ENCODE results near the gene SLC37A3. TPM values are rescaled to one million over a fixed set of nuclear protein-coding genes. Genes with fewer than 3 reads are reported as not detected.

Gene SLC37A3
- total and polyA plus RNA-seq, 4 donors: 7.3 to 30.8 (median 10.6) TPM

DNA sequence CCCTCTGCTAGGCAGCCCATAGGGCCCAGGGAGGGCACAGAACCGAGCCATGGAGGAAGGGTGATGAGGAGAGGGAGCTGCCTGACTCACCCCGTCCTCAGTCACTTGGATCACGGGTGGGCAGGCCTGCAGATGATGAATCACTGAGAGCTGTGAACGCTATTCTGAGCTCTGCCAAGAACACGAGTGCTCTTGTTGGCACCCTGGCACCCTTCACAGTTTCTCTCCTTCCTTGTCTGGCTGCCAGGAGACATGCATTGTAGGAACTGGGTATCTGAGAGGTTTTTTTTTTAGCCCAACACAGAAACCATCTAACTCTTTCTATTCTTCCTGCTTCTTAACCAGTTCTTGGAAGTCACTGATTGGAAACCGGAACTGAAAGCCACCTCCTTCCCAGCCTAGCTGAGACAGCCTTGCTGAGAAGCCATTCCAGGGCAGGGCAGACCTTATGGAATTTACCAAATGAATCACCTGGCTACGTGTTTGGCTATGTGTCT lies 82.1 kb downstream of the SLC37A3 start:
- Histone ChIP-seq H3K36me3 (ENCODE audit: control insufficient read depth in 4 of 4, insufficient read depth in 3 of 4, low read depth in 1 of 4, low read length in 3 of 4) (no peaks in the 10 kb centered on the region), H3K9me3 (ENCODE audit: control insufficient read depth in 4 of 4, low read length in 3 of 4) (peaks cover 0 to 3% (median 0%) of the 10 kb centered on the region in 4 donors), H3K9ac (ENCODE audit: low read depth in 1 of 2, low read length in 2 of 2) (no peak overlapping the region), H3K4me3 (ENCODE audit: low read depth in 1 of 3, low read length in 3 of 3) (no peak overlapping the region), H3K27me3 (ENCODE audit: control insufficient read depth in 4 of 4, insufficient read depth in 4 of 4, low read length in 3 of 4) (no peaks in the 10 kb centered on the region), H3K4me1 (ENCODE audit: control insufficient read depth in 4 of 4, insufficient read depth in 4 of 4, low read length in 3 of 4) (peaks cover 0 to 10% (median 2%) of the 10 kb centered on the region in 4 donors), H3K27ac (ENCODE audit: low read depth in 1 of 2, low read length in 2 of 2) (no peak overlapping the region)
- TF ChIP-seq EGR1 (IDR thresholded peaks at IDR 0.05; ENCODE audit: low read depth in 2 of 2) (no peak), FOXA1 (IDR thresholded peaks at IDR 0.05) (no peak), HNF4A (conservative IDR thresholded peaks at IDR 0.05) (no peak), FOXA2 (IDR thresholded peaks at IDR 0.05) (no peak), SP1 (IDR thresholded peaks at IDR 0.05) (no peak), GABPA (IDR thresholded peaks at IDR 0.05 in 1 of 2, conservative IDR thresholded peaks at IDR 0.05 in 1 of 2) (no peak), NR2F2 (IDR thresholded peaks at IDR 0.05) (no peak), HNF4G (IDR thresholded peaks at IDR 0.05) (no peak), JUND (IDR thresholded peaks at IDR 0.05) (no peak), YY1 (IDR thresholded peaks at IDR 0.05) (no peak), RXRA (IDR thresholded peaks at IDR 0.05) (no peak), RAD21 (IDR thresholded peaks at IDR 0.05) (no peak), TAF1 (conservative IDR thresholded peaks at IDR 0.05) (no peak)
- TF ChIP-seq, protein P1, sequence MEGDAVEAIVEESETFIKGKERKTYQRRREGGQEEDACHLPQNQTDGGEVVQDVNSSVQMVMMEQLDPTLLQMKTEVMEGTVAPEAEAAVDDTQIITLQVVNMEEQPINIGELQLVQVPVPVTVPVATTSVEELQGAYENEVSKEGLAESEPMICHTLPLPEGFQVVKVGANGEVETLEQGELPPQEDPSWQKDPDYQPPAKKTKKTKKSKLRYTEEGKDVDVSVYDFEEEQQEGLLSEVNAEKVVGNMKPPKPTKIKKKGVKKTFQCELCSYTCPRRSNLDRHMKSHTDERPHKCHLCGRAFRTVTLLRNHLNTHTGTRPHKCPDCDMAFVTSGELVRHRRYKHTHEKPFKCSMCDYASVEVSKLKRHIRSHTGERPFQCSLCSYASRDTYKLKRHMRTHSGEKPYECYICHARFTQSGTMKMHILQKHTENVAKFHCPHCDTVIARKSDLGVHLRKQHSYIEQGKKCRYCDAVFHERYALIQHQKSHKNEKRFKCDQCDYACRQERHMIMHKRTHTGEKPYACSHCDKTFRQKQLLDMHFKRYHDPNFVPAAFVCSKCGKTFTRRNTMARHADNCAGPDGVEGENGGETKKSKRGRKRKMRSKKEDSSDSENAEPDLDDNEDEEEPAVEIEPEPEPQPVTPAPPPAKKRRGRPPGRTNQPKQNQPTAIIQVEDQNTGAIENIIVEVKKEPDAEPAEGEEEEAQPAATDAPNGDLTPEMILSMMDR (IDR thresholded peaks at IDR 0.05; ENCODE audit: low read depth, low read length, missing input control): no peak
- TF ChIP-seq, protein P2, sequence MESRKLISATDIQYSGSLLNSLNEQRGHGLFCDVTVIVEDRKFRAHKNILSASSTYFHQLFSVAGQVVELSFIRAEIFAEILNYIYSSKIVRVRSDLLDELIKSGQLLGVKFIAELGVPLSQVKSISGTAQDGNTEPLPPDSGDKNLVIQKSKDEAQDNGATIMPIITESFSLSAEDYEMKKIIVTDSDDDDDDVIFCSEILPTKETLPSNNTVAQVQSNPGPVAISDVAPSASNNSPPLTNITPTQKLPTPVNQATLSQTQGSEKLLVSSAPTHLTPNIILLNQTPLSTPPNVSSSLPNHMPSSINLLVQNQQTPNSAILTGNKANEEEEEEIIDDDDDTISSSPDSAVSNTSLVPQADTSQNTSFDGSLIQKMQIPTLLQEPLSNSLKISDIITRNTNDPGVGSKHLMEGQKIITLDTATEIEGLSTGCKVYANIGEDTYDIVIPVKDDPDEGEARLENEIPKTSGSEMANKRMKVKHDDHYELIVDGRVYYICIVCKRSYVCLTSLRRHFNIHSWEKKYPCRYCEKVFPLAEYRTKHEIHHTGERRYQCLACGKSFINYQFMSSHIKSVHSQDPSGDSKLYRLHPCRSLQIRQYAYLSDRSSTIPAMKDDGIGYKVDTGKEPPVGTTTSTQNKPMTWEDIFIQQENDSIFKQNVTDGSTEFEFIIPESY (IDR thresholded peaks at IDR 0.05): no peak
- TF ChIP-seq, protein P3, sequence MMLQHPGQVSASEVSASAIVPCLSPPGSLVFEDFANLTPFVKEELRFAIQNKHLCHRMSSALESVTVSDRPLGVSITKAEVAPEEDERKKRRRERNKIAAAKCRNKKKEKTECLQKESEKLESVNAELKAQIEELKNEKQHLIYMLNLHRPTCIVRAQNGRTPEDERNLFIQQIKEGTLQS (IDR thresholded peaks at IDR 0.05): no peak
- TF ChIP-seq, protein P4, sequence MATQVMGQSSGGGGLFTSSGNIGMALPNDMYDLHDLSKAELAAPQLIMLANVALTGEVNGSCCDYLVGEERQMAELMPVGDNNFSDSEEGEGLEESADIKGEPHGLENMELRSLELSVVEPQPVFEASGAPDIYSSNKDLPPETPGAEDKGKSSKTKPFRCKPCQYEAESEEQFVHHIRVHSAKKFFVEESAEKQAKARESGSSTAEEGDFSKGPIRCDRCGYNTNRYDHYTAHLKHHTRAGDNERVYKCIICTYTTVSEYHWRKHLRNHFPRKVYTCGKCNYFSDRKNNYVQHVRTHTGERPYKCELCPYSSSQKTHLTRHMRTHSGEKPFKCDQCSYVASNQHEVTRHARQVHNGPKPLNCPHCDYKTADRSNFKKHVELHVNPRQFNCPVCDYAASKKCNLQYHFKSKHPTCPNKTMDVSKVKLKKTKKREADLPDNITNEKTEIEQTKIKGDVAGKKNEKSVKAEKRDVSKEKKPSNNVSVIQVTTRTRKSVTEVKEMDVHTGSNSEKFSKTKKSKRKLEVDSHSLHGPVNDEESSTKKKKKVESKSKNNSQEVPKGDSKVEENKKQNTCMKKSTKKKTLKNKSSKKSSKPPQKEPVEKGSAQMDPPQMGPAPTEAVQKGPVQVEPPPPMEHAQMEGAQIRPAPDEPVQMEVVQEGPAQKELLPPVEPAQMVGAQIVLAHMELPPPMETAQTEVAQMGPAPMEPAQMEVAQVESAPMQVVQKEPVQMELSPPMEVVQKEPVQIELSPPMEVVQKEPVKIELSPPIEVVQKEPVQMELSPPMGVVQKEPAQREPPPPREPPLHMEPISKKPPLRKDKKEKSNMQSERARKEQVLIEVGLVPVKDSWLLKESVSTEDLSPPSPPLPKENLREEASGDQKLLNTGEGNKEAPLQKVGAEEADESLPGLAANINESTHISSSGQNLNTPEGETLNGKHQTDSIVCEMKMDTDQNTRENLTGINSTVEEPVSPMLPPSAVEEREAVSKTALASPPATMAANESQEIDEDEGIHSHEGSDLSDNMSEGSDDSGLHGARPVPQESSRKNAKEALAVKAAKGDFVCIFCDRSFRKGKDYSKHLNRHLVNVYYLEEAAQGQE (IDR thresholded peaks at IDR 0.05): no peak
- TF ChIP-seq, protein P5, sequence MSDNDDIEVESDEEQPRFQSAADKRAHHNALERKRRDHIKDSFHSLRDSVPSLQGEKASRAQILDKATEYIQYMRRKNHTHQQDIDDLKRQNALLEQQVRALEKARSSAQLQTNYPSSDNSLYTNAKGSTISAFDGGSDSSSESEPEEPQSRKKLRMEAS (IDR thresholded peaks at IDR 0.05): no peak
- 68% methylated on average over 7 of the region's 7 CpGs for WGBS
- no peak for DNase-seq (ENCODE audit: low spot score)
